Activated CD4-positive, alpha-beta memory T cell treated with anti-CD3 and anti-CD28 coated beads for 36 hours (primary cell): Measurements from ENCODE around the gene PTPRZ1. TPM values are rescaled to one million over a fixed set of nuclear protein-coding genes. Genes with fewer than 3 reads are reported as not detected.

ENCODE experiments used
- CTCF ChIA-PET: fragments of 350-600 bp; sonication (Branson Sonifier 250); formaldehyde crosslinking; loops from one replicate; lab custom pipeline; 2021; ENCODE audit warnings: antibody characterized with exemption, inconsistent platforms; lab: Charles Lee
- POLR2A ChIA-PET: fragments of 350-600 bp; sonication (Branson Sonifier 250); formaldehyde crosslinking; loops from one replicate; lab custom pipeline; 2021; ENCODE audit warnings: antibody characterized with exemption; lab: Charles Lee
- DNase-seq: peaks from one replicate; pipeline ENCODE4 v3.0.0-alpha.2; 2020
- H3K27ac Mint-ChIP-seq: one replicate; pipeline ENCODE4 v1.8.0; 2021; ENCODE audit warnings: mixed read lengths
- H3K27me3 Mint-ChIP-seq: one replicate; pipeline ENCODE4 v1.8.0; 2021; ENCODE audit warnings: mixed read lengths
- H3K36me3 Mint-ChIP-seq: one replicate; pipeline ENCODE4 v1.8.0; 2021; ENCODE audit warnings: mixed read lengths
- H3K4me1 Mint-ChIP-seq: one replicate; pipeline ENCODE4 v1.8.0; 2021; ENCODE audit warnings: low read depth, mixed read lengths
- H3K4me3 Mint-ChIP-seq: one replicate; pipeline ENCODE4 v1.8.0; 2021; ENCODE audit warnings: mild to moderate bottlenecking, mixed read lengths
- H3K9me3 Mint-ChIP-seq: one replicate; pipeline ENCODE4 v1.8.0; 2021; ENCODE audit warnings: mixed read lengths
- intact Hi-C: fragments of 100-400 bp; cut with micrococcal nuclease; formaldehyde crosslinking; loops from one replicate; pipeline ENCODE4 v1.15.1; 2023
- total RNA-seq, 2 experiments: library from RNA; stranded (reverse); gene quantifications; one replicate each; pipeline ENCODE4 v1.2.3, GENCODE V29; 2021

The PTPRZ1 gene
- total RNA-seq, 2 experiments from 2014 or later: not detected

DNA sequence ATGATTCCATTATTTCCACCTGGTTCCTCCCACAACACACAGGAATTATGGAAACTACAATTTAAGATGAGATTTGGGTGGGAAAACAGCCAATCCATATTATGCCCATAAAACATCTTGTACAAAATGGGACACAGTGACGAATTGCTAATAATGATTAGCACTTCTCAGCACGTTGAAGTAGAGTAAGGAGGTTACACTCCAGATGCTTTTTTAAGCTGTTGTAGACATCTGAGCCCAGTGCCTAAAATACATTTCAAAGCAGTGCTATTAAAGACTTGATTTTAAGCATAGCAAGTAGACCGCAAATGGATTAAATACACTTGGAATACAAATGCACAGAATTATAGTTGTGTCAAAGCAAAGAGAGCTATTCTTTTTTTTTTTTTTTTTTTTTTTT is 165.2 kb downstream of the PTPRZ1 start:
- Mint-ChIP-seq H3K9me3 (peaks cover 2% of the 10 kb centered on the region), H3K4me1 (no peaks in the 10 kb centered on the region), H3K4me3 (no peak overlapping the region), H3K27me3 (no peaks in the 10 kb centered on the region), H3K36me3 (no peaks in the 10 kb centered on the region), H3K27ac (no peak overlapping the region)
- CTCF ChIA-PET: no interaction called here
- POLR2A ChIA-PET: no interaction called here
- intact Hi-C loops: no loop called here
- DNase-seq: no peak

DNA sequence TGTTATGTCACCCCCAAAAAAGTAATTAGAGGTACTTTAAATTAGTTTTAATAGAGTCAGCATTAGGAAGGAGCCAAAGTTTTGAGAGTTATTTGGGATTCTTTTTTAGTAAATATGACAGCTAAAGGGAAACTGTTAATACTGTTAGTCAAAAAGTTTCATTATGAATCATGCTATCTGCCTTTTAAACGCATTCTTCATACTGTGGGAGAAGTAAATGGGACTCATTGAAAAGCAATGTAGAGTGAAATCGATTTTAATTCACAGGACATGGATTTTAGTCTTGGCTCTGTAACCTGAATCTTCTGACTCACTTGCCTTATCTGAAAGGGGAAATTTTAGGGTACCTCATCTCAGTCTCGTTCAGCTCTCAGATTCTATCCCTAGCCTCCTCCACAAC is 165.9 kb downstream of the PTPRZ1 start:
- ChIA-PET CTCF (no interaction called here), POLR2A (no interaction called here)
- H3K4me3 Mint-ChIP-seq: no peak overlapping the region
- H3K4me1 Mint-ChIP-seq: no peaks in the 10 kb centered on the region
- H3K27ac Mint-ChIP-seq: no peak overlapping the region
- no peaks in the 10 kb centered on the region for H3K36me3 Mint-ChIP-seq
- H3K9me3 Mint-ChIP-seq: peaks cover 2% of the 10 kb centered on the region
- no peaks in the 10 kb centered on the region for H3K27me3 Mint-ChIP-seq
- intact Hi-C loops: no loop called here
- no peak for DNase-seq

DNA sequence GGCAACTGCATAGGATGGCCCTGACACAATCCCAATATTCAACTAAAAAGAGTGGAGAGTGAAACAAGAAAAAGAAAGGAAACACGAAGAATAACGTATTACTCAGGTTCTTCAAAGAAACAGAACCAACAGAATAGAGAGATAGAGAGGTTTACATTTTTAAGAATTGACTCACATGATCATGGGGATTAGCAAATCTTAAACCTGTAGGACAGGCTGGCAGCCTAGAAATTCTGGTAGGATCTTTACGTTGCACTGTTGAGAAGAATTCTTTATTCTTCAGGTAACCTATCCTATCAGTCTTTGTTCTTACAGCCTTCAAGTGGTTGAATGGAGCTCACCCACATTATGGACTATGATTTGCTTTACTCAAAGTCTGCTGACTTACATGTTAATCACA is 167.2 kb downstream of the PTPRZ1 start:
- no peak overlapping the region for H3K27ac Mint-ChIP-seq
- ChIA-PET CTCF (no interaction called here), POLR2A (no interaction called here)
- peaks cover 2% of the 10 kb centered on the region for H3K9me3 Mint-ChIP-seq
- H3K4me1 Mint-ChIP-seq: no peaks in the 10 kb centered on the region
- no peak for DNase-seq
- H3K27me3 Mint-ChIP-seq: no peaks in the 10 kb centered on the region
- intact Hi-C loops: no loop called here
- no peak overlapping the region for H3K4me3 Mint-ChIP-seq
- no peaks in the 10 kb centered on the region for H3K36me3 Mint-ChIP-seq

DNA sequence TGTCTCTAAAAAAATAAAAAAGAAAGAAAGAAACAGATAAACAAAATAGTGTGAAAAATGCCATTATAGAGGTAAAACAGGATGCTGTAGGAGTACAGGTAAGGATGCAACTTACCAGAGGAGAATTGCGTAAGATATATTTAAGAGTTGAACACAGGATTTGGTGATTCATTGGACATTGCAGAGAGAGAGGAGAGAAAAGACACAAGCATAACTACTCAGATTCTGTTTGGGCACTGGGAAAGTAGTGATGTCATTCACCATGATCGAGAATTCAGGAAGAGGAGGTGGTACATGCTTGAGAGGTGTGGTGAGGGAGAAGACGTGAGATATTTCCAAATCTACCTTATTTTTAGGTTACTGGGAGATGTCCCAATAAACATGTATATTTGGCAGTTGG is 173.4 kb downstream of the PTPRZ1 start:
- Mint-ChIP-seq H3K9me3 (no peaks in the 10 kb centered on the region), H3K4me1 (no peaks in the 10 kb centered on the region), H3K27ac (no peak overlapping the region), H3K36me3 (no peaks in the 10 kb centered on the region), H3K4me3 (no peak overlapping the region), H3K27me3 (no peaks in the 10 kb centered on the region)
- ChIA-PET POLR2A (no interaction called here), CTCF (no interaction called here)
- DNase-seq: no peak
- intact Hi-C loops: no loop called here

DNA sequence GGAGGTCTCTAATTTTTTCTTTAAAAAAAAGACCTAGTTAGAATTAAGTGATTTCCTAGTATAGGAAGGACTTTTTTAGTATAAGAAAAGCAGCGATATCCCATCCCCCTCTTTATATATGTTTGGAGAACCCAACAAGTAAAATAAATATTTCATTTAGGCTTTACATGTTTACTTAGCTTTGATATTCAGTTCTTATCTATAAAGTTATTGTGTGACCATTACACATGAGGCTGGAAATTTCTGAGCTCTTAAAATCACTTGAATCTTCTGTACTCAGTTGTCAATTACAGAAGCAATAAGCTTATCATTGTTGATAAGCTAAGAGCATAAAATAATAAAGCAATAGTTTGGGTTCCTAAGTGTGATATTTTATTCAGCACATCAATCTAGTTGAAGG is 181.4 kb downstream of the PTPRZ1 start:
- no peak for DNase-seq
- H3K4me3 Mint-ChIP-seq: no peak overlapping the region
- intact Hi-C loops: no loop called here
- no peaks in the 10 kb centered on the region for H3K27me3 Mint-ChIP-seq
- no peaks in the 10 kb centered on the region for H3K36me3 Mint-ChIP-seq
- no peak overlapping the region for H3K27ac Mint-ChIP-seq
- ChIA-PET POLR2A (no interaction called here), CTCF (no interaction called here)
- H3K4me1 Mint-ChIP-seq: no peaks in the 10 kb centered on the region
- H3K9me3 Mint-ChIP-seq: no peaks in the 10 kb centered on the region

DNA sequence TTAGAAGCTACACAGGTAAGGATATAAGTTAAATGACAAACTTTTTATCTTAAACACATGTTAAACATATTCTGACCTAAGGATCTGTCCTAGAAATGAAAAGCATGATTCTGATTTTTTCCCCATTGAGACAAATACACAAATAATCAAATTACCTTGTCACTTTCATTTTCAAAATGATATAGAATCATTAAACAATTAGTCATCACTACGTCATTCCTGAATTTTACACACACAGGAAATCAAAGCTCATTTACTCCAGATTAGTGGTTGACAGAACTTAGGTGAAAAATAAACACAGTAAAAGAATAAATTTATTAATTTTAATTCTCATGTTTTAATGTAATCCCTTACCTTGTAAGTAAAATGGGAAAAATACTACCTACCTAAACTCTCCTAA is 182.1 kb downstream of the PTPRZ1 start:
- POLR2A ChIA-PET: no interaction called here
- no peaks in the 10 kb centered on the region for H3K4me1 Mint-ChIP-seq
- CTCF ChIA-PET: no interaction called here
- H3K27me3 Mint-ChIP-seq: no peaks in the 10 kb centered on the region
- H3K9me3 Mint-ChIP-seq: no peaks in the 10 kb centered on the region
- H3K4me3 Mint-ChIP-seq: no peak overlapping the region
- H3K36me3 Mint-ChIP-seq: no peaks in the 10 kb centered on the region
- H3K27ac Mint-ChIP-seq: no peak overlapping the region
- no peak for DNase-seq
- intact Hi-C loops: no loop called here

DNA sequence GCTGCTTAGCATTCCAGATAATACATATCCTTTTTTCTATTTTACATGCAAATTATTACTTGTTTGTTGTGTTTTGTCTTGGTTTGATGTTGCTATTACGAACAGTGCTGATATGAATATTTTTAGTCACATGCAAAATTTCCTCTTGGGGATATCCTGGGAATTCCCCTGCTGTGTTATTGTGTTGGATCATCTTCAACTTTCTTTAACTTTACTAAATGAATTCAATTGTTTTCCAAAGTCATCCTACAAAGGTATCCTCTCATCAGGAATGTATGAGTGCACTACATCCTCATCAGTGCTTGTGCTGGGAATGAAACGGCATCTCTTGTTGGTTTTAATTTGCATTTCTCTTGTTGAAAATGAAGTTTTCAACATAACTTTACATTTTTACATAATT is 184.0 kb downstream of the PTPRZ1 start:
- intact Hi-C loops: no loop called here
- DNase-seq: no peak
- Mint-ChIP-seq H3K36me3 (no peaks in the 10 kb centered on the region), H3K9me3 (no peaks in the 10 kb centered on the region), H3K27me3 (no peaks in the 10 kb centered on the region), H3K4me1 (no peaks in the 10 kb centered on the region), H3K27ac (no peak overlapping the region), H3K4me3 (no peak overlapping the region)
- POLR2A ChIA-PET: no interaction called here
- CTCF ChIA-PET: no interaction called here

DNA sequence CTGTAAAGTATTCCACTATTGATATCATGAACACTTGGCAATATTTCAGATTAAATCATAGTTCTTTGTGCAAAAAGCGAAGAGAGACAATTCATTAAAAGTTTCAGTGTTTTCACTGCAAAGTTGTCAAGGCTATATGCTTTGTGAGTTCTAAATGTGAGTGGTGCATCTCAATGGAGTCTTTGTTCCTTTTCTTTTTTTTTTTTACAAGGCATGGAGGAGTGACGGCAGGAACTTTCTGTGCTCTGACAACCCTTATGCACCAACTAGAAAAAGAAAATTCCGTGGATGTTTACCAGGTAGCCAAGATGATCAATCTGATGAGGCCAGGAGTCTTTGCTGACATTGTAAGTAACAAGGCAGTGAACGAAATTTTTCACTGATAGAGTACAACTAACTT is 186.6 kb downstream of the PTPRZ1 start:
- no peak overlapping the region for H3K4me3 Mint-ChIP-seq
- intact Hi-C loops: no loop called here
- no peaks in the 10 kb centered on the region for H3K36me3 Mint-ChIP-seq
- H3K27ac Mint-ChIP-seq: no peak overlapping the region
- ChIA-PET POLR2A (no interaction called here), CTCF (no interaction called here)
- H3K9me3 Mint-ChIP-seq: no peaks in the 10 kb centered on the region
- no peaks in the 10 kb centered on the region for H3K27me3 Mint-ChIP-seq
- no peaks in the 10 kb centered on the region for H3K4me1 Mint-ChIP-seq
- no peak for DNase-seq

DNA sequence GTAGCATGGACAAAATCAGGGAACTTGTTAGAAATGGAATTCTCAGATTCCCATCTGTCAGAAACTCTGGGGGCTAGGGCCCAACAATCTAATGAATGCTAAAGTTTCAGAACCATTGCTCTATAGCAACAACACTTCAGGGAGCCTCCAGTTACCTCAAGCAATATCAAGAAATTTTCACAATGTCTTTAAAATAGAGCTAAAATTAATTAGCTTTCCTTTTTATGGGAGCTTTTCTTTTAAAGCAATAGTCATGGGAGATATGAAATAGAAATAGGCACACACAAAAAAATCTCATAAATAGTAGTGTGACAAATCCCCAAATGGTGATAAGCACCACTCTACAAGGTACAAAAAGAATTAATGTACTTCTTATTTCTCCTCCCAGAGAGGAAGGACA is 190.2 kb downstream of the PTPRZ1 start:
- CTCF ChIA-PET: no interaction called here
- H3K4me1 Mint-ChIP-seq: no peaks in the 10 kb centered on the region
- no peak for DNase-seq
- H3K36me3 Mint-ChIP-seq: no peaks in the 10 kb centered on the region
- no peaks in the 10 kb centered on the region for H3K27me3 Mint-ChIP-seq
- H3K27ac Mint-ChIP-seq: no peak overlapping the region
- H3K9me3 Mint-ChIP-seq: no peaks in the 10 kb centered on the region
- no peak overlapping the region for H3K4me3 Mint-ChIP-seq
- POLR2A ChIA-PET: no interaction called here
- intact Hi-C loops: no loop called here

DNA sequence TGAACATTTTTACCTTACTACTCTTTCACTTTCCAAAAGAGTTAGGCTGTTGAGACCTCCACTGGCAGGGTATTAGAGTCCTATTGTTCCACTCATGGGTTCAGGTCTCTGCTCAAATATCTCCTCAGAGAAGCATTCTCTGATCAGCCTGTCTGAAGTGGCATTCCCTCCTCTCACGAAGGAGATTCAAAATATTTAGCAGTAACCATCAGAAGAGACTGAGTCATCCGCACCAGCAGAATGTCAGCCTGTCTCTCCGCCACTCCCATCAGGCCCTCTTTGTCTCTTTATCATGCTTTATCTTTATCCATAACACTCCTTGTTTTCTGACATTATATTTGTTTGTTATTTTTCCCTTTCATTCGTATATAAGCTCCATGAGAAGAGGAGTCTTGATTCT is 192.0 kb downstream of the PTPRZ1 start:
- intact Hi-C loops: no loop called here
- CTCF ChIA-PET: no interaction called here
- Mint-ChIP-seq H3K4me3 (no peak overlapping the region), H3K9me3 (no peaks in the 10 kb centered on the region), H3K4me1 (no peaks in the 10 kb centered on the region), H3K27ac (no peak overlapping the region), H3K27me3 (no peaks in the 10 kb centered on the region), H3K36me3 (no peaks in the 10 kb centered on the region)
- no peak for DNase-seq
- POLR2A ChIA-PET: no interaction called here

DNA sequence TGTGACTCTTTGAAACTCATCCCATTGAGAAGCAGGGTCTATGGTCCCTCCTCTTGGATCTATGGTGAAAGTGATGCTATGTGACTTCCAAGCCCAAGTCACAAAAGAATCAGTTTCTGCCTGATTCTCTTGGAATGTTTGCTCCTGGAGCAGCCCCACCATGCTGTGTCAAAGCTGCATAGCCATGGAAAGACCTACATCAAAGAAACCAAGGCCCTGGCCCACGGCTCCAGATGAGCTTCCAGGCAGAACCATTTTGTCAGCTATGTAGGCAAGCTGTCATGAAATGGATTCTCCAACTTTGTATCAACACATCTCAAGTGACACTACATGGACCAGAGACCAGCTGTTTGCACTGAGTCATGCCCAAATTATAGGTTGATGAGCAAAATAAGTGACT is 194.1 kb downstream of the PTPRZ1 start:
- CTCF ChIA-PET: no interaction called here
- intact Hi-C loops: no loop called here
- POLR2A ChIA-PET: no interaction called here
- no peak overlapping the region for H3K4me3 Mint-ChIP-seq
- H3K9me3 Mint-ChIP-seq: no peaks in the 10 kb centered on the region
- H3K36me3 Mint-ChIP-seq: no peaks in the 10 kb centered on the region
- no peak for DNase-seq
- no peaks in the 10 kb centered on the region for H3K27me3 Mint-ChIP-seq
- H3K4me1 Mint-ChIP-seq: no peaks in the 10 kb centered on the region
- no peak overlapping the region for H3K27ac Mint-ChIP-seq

DNA sequence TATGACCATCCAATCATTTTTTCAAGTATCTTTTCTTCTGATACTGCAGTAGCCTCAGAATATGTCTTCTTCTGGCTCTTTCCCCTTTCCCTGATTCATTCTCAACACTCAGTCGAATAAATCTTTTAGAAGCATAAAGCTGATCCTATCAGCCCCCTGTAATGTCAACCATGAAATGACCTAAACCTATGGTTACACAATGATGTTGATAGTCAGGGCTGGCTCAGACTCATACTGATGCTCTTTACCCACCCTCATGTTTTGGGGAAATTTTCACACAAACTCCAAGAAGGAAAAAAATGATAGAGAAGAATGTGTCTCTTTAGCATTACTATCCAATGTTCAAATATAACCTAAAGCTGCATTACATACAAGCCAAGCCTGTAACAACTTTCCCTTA is 195.1 kb downstream of the PTPRZ1 start:
- intact Hi-C loops: no loop called here
- CTCF ChIA-PET: no interaction called here
- Mint-ChIP-seq H3K27me3 (no peaks in the 10 kb centered on the region), H3K4me3 (no peak overlapping the region), H3K36me3 (no peaks in the 10 kb centered on the region), H3K4me1 (no peaks in the 10 kb centered on the region), H3K27ac (no peak overlapping the region), H3K9me3 (no peaks in the 10 kb centered on the region)
- DNase-seq: no peak
- POLR2A ChIA-PET: no interaction called here

DNA sequence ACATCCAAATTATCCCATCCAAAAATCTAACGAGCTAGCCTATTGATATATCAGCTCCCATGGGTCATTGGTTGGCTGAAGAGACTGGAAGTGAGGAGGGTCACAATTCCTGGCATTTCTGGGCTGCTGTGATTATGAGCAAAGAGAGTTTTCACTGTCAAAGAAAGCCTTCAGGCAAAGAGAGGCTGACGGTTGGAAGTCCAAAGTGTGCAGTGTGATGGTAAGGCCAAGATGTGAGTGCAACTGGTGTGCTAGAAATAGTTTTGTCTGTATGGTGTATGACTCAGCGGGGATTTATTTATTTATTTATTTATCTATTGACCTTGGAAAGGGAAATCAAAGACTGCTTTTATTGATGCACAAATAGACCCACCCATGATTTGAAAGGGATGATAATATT is 196.0 kb downstream of the PTPRZ1 start:
- Mint-ChIP-seq H3K9me3 (no peaks in the 10 kb centered on the region), H3K27me3 (no peaks in the 10 kb centered on the region), H3K4me3 (no peak overlapping the region), H3K27ac (no peak overlapping the region), H3K36me3 (no peaks in the 10 kb centered on the region), H3K4me1 (no peaks in the 10 kb centered on the region)
- no peak for DNase-seq
- ChIA-PET CTCF (no interaction called here), POLR2A (no interaction called here)
- intact Hi-C loops: no loop called here

DNA sequence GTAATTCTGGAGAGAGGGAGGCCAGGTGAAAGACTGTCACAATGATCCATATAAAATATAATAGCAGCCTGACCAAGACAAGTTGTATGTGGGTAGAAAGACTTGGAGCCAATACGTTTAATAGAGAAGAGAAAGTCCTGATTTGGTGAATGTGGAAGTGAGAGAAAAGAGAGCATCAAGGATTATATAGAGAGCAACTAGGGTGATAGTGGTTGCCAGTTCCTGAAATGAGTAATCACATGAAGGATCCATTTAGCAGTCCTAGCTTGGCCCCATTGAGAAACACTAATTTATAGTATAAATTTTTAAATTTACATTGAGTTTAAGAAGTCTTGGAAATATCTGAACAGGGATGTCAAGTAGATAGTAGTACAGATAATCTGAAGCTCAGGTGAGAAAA is 197.1 kb downstream of the PTPRZ1 start:
- Mint-ChIP-seq H3K4me1 (no peaks in the 10 kb centered on the region), H3K27me3 (no peaks in the 10 kb centered on the region), H3K27ac (no peak overlapping the region), H3K4me3 (no peak overlapping the region), H3K36me3 (no peaks in the 10 kb centered on the region), H3K9me3 (no peaks in the 10 kb centered on the region)
- POLR2A ChIA-PET: no interaction called here
- intact Hi-C loops: no loop called here
- no peak for DNase-seq
- CTCF ChIA-PET: no interaction called here
